NCI-H345 treated with DMSO at 0.1 percent for 48 hours (cell line): ENCODE results near the gene ZNF792.
"Not testable (repeated sequence)": the region's sequence is repeated elsewhere in the genome, so short reads cannot be mapped to it uniquely, and the experiment has no call there.

ENCODE experiments used
- DNase-seq: peaks from one replicate; lab custom pipeline; 2025; ENCODE audit not compliant: unreplicated experiment; lab: John Stamatoyannopoulos, UW

Gene ZNF792

DNA sequence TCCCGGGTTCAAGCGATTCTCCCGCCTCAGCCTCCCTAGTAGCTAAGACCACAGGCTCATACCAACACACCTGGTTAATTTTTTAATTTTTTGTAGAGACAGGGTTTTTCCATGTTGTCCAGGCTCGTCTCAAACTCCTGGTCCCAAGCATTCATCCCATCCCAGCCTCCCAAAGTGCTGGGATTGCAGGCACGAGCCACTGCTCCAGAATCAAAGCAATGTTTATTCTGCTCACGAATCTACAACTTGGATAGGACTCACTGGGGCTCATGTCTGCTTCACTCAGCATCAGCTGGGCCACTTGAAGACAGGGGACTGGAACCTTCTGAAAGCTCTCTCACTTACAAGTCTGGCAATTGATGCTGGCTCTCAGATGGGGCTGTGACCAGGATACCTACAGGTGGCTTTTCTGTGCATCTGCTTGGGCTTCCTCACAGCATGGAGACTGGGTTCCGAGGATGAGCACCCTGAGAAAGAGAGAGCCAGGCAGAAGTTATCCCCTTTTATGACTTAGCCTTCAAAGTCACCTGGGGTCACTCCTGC, 8.2 kb upstream of the ZNF792 start:
- no peak for DNase-seq

DNA sequence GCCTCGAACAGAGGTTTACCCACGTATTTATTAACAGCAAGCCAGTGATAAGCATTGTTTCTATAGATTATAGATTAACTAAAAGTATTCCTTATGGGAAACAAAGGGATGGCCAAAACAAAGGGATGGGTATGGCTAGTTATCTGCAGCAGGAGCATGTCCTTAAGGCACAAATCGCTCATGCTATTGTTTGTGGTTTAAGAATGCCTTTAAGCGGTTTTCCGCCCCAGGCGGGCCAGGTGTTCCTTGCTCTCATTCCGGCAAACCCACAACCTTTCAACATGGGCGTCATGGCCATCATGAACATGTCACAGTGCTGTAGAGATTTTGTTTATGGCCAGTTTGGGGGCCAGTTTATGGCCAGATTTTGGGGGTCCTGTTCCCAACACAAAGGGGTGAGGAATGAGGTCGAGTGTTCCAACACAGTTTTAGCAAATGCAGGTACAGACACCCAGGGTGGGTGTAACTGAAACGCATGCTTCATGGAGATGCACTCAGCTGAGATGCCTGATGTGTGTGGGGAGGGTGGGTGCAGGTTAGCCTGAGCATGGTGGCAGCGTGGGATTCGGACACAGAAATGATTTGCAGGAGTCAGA, 6.3 kb upstream of the ZNF792 start:
- DNase-seq: not testable (repeated sequence)

DNA sequence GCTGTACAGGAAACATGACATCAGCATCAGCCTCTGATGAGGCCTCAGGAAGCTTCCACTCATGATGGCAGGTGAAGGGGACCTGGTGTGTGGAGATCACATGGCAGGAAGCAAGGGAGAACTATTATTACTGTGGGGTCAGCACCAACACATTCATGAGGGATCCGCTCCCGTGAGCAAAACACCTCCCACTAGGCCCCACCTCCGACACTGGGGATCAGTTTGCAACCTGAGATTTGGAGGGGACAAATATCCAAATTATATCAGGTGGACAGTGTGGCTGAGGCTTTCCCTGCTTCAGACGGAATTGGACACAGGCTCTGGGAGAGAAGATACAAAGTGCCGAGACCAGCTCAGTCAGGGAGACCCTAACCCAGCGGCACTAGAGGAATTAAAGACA, 5.7 kb upstream of the ZNF792 start:
- DNase-seq: no peak

GRCh38 chr19:34967551-34967950, 3.5 kb upstream of the ZNF792 start:
- no peak for DNase-seq

GRCh38 chr19:34965505-34965904, 1.5 kb upstream of the ZNF792 start:
- DNase-seq: not testable (repeated sequence)

DNA sequence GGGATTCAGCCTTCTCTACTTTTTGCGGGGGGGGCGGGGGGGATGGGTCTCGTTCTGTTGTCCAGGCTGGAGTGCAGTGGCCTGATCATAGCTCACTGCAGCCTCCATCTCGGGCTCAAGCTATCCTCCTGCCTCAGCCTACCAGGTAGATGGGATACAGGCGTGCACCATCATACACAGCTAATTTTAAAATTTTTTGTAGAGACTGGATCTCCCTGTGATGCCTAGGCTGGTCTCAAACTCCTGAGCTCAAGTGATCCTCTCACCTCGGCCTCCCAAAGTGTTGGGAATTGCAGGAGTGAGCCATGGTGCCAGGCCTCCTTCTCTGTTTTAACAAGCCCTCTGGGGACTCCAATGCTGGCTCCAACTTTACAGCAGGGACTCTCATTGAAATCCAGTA, 569 bp upstream of the ZNF792 start:
- no peak for DNase-seq

- peak; percentile 8 for DNase-seq
Observed at GRCh38 chr19:34962687-34963572, 1.1 kb downstream of the ZNF792 start.

GRCh38 chr19:34961775-34962686, 2.0 kb downstream of the ZNF792 start:
- no peak for DNase-seq

DNA sequence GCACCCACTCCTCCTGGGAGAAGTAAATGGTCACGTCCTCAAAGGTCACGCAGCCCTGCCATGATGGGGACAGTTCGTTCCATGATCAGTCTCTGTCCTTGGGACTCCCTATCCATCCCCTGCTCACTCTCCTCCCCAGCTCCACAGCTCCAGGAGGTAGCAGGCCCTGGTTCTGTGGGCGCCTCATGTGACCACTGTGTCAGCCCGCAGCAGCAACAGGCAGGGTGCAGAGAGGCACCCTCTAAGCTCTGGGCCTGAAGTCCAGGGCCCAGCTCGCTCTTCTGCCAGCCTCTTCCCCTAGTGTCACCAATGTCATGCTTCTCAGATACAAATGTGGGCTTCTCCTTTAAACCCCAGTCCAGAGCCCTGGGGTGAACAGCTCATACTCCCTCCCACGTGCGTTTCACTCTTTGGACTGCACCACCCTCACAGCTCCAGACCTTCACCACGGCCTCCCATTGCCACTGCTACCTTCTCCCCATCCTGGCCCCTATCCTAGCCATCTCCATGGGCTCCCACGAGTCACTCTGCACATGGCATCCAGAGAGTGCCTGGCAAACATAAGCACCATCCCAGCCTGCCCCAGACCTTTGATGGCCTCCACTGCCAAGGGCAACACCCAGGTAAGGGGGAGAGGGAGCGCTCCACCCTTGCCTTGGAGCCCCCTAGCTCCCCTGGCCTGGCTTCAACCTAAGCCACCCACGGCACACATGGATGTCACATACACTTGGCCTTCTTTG, 2.9 kb downstream of the ZNF792 start:
- no peak for DNase-seq

GRCh38 chr19:34960103-34960805, 3.8 kb downstream of the ZNF792 start:
- DNase-seq: no peak

DNA sequence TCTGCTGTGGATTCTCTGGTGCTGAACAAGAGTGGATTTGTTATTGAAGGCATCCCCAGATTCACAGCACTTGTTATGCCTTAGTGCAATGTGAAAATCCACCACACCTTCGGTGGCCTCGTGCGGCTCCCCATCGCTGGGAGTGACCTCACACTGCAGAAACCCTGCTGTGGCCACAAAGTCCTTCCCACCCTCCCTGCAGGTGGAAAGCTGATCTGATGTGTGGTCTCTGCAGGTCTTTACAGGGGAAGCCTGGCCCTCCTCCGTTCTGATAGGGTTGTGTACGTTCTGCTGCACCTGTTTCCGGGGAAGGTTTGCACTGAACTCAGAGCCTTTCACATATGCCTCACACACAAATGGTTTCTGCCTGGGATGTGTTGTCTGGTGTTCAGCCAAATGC, 5.0 kb downstream of the ZNF792 start:
- no peak for DNase-seq

GRCh38 chr19:34957830-34958751, 5.9 kb downstream of the ZNF792 start:
- DNase-seq: no peak

DNA sequence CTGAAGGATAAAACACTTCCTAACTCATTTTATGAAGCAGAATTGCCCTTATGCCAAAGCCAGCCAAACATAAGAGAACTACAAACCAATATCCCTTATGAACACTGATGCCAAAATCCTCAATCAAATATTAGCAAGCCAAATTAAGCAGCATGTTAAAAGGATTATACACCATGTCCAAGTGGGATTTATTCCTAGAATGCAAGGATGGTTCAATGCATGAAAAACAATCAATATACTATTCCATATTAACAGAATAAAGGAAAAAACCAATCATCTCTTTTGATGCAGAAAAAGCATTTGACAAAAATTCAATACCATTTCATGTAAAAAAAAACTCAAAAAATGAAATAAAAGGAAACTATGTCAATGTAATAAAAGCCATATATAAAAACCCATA, 10.9 kb downstream of the ZNF792 start:
- no peak for DNase-seq

DNA sequence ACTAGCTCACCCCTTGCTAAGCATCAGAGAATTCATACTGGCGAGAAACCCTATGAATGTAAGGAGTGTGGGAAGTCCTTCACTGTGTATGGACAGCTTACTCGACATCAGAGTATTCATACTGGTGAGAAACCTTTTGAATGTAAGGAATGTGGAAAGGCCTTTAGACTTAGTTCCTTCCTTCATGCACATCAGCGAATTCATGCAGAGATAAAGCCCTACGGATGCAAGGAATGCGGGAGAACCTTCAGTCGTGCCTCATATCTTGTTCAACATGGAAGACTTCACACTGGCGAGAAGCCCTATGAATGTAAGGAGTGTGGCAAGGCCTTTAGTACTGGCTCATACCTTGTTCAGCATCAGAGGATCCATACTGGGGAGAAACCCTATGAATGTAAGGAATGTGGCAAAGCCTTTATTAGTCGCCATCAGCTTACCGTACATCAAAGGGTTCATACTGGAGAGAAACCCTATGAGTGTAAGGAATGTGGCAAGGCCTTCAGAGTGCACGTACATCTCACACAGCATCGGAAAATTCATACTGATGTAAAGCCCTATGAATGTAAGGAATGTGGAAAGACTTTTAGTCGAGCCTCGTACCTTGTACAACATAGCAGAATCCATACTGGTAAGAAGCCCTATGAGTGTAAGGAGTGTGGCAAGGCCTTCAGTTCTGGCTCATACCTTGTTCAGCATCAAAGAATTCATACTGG, 20.0 kb downstream of the ZNF792 start:
- no peak for DNase-seq

DNA sequence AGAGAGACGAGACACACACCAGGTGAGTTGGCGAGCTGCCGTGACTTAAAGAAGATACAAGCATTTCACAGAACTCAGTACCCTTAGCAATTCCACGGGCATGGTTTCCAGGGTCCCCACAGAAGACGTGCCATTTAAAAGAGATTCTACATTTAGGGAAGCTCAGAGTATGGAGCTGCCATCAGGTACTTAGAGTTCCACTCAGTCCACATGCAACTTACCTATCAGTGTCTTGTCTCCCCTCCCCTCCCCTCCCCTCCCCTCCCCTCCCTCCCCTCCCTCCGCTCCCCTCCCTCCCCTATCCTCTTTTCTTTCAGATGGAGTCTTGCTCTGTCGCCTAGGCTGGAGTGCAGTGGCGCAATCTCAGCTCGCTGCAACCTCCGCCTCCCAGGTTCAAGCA, 25.1 kb downstream of the ZNF792 start:
- no peak for DNase-seq

DNA sequence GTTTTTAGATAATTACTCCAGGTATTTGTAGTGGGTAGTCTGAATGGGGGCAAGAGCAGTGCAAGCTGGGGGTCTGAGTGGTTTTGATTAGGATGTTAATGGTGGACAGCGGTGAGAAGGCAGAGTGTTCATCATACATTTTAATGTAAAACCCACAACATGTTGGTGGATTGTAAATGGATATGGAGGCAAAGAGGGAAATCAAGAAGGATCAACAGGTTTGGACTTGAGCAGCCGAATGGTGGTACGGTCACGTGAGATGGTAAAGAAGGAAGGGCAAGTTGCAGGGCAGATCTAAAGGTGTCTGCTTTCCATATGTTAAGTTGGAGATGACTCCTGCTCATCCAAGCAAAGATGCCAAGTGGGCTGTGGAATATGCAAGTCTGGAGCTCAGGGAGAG, 27.8 kb downstream of the ZNF792 start:
- DNase-seq: no peak

DNA sequence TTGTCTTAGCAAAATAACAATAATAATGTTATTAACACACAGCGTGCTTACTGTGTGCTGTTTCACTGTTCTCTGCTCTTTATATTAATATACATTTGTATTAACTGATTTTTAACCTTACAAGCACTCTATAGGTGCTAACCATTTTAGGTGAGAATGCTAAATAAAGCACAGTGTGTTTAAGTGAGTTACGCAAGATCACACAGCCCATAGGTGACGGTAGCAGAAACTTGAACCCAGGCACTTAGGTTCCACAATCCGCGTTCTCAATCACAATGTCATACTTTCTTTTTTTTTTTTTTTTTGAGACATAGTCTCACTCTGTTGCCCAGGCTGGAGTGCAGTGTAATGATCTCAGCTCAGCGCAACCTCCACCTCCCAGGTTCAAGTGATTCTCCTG, 31.5 kb downstream of the ZNF792 start:
- no peak for DNase-seq

DNA sequence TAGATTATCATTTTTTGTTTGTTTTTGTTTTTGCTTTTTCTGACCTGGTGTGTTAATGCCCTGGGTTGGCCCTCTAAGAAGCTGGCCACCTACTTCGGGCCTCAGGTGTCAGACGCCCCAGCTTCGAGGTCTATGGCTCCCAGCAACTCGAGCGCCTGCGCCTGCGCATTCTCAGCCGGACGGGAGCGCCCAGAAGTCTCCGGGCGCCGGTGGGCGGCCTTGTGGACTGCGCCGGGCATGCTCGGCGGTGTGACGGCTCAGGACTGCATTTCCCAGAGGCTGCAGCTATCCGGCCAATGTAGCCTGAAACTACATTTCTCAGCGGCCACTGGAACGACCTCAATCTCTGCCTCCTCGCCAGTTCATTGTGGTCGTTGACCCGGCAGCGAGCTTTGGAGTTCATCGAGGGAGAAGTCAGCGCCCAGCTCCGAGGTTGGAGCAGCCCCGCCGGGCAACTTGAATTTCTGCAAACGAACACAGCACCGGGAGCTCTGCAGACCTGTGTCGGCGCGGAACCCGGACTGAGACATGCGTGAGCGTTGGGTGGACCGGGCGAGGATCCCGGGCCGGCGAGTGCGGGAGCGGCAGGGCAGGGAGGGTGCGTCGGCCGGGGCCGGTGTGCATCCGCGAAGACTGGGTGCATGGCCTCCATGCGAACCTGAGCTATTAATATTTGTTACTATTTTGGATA, 37.2 kb downstream of the ZNF792 start, which contains the start of gene ZNF30:
Gene ZNF30, plus strand, starts transcription at position 219 of the 691 bp plus-strand sequence. CDS start 3,045 bp downstream, outside the sequence.
- DNase-seq: peak; percentile 98
